ENCODE data around the gene UNC79.

UNC79 gene

DNA sequence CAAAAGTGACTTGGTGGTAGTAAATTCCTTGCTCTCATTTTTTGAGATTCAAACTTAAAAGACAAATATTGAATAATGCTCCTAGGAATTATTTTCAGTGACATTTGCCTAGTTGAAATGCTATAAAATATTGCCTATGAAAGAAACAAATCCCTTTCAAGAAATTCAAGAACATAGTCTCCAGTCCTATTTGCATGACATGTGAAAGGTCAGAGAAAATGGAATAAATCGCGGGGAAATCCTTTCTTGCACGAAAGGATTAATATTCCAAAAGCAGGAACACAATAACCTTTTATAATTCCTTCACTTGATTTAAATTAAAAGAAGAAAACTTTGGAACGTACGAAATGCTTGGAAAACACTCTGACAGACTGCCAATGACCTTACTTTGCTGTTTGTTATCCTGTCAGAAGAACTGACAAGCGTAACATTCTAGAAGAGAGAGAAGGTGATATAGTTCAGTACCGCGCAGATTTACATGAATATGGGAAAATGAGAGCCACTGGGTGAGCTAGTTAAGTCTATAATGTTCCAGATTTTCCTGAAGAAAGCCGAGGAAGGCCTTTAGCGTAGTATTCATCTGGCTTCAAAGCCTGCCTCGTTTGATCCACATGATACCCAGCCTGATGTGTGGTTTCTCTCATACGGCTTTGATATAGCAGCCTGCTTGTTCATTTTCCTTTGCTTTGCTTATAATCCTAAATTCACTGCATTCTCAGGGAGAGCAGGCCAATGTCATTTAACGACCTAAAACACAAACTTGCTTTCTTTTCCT, 254.6 kb downstream of the UNC79 start:
- H3K4me3 ChIP-seq (replicated peaks; ENCODE audit: low read depth, low read length): no peak overlapping the region
- TF ChIP-seq, protein P1, sequence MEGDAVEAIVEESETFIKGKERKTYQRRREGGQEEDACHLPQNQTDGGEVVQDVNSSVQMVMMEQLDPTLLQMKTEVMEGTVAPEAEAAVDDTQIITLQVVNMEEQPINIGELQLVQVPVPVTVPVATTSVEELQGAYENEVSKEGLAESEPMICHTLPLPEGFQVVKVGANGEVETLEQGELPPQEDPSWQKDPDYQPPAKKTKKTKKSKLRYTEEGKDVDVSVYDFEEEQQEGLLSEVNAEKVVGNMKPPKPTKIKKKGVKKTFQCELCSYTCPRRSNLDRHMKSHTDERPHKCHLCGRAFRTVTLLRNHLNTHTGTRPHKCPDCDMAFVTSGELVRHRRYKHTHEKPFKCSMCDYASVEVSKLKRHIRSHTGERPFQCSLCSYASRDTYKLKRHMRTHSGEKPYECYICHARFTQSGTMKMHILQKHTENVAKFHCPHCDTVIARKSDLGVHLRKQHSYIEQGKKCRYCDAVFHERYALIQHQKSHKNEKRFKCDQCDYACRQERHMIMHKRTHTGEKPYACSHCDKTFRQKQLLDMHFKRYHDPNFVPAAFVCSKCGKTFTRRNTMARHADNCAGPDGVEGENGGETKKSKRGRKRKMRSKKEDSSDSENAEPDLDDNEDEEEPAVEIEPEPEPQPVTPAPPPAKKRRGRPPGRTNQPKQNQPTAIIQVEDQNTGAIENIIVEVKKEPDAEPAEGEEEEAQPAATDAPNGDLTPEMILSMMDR (IDR thresholded peaks at IDR 0.05; ENCODE audit: low read length, missing control alignments): no peak
- DNase-seq (ENCODE audit: low read depth): no peak

DNA sequence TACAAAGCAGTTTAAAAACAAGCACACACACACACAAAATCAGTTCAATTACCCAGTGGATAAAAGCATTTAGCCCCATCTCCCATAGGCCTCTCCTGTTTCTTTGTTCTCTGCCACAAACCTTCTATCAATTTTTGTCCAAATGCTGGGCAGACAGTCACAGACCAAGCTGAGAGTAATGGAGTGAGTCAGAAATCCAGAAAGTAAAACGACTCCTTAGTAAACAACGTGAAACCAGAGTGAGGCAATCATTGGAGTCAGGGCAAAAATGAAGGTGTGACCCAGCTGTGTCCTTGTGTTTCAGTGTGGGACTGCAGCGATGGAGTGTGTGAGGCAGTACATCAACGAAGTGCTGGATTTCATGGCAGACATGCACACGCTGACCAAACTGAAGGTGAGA, 255.5 kb downstream of the UNC79 start:
- DNase-seq (ENCODE audit: low read depth): no peak
- TF ChIP-seq, protein P1 (IDR thresholded peaks at IDR 0.05; ENCODE audit: low read length, missing control alignments): no peak
- H3K4me3 ChIP-seq (replicated peaks; ENCODE audit: low read depth, low read length): no peak overlapping the region

- TF ChIP-seq, protein P1 (IDR thresholded peaks at IDR 0.05; ENCODE audit: low read length, missing control alignments): no peak
- no peak for DNase-seq (ENCODE audit: low read depth)
- no peak overlapping the region for H3K4me3 ChIP-seq (replicated peaks; ENCODE audit: low read depth, low read length)
These were observed 257.5 kb downstream of the UNC79 start for GRCh38 chr14:93688239-93688666.

DNA sequence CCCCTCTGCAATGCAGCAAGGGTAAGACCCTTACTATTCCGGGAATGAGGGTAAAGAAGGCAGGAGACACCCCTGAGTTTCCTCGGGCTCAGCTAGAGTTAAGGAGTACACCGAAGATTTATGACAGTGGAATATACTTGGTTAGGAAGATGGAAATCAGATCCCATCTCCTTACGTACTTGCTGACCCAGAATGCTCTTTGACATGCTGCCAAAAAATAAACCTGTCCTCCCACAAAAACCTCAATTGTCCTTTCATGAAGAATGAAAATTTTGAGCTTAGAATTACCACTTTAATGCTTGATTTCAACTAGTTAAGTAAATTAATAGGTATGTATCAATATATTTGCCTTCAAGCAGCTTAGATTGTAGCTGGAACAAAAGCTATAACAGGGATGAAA, 258.1 kb downstream of the UNC79 start:
- DNase-seq (ENCODE audit: low read depth): no peak
- TF ChIP-seq, protein P1 (IDR thresholded peaks at IDR 0.05; ENCODE audit: low read length, missing control alignments): no peak
- no peak overlapping the region for H3K4me3 ChIP-seq (replicated peaks; ENCODE audit: low read depth, low read length)

DNA sequence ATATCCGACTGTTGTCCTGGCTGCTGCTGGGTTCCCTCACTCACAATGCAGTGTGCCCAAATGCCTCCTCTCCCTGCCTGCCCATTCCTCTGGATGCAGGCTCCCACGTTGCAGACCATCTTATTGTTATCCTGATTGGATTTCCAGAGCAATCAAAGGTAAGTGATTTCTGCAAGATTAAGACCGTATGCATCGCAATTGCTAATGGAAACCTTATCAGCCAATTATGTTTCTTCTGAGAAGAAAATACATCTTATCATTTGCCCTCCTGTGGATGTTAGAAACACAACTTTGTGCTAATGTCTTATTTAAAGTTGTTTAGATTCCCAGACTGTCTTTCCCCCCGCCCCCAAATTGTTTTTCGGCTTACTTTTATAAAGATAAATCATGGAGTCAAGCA, 259.4 kb downstream of the UNC79 start:
- TF ChIP-seq, protein P1 (IDR thresholded peaks at IDR 0.05; ENCODE audit: low read length, missing control alignments): no peak
- no peak overlapping the region for H3K4me3 ChIP-seq (replicated peaks; ENCODE audit: low read depth, low read length)
- no peak for DNase-seq (ENCODE audit: low read depth)

GRCh38 chr14:93691042-93691780, 260.5 kb downstream of the UNC79 start:
- no peak for DNase-seq (ENCODE audit: low read depth)

More at GRCh38 chr14:93691042-93691780, 260.5 kb downstream of the UNC79 start:
- TF ChIP-seq, protein P1 (IDR thresholded peaks at IDR 0.05; ENCODE audit: low read length, missing control alignments): no peak
- no peak overlapping the region for H3K4me3 ChIP-seq (replicated peaks; ENCODE audit: low read depth, low read length)
